Left forelimb (tissue), 1 donor: ENCODE results near the gene RHOT1.
"Not testable (repeated sequence)": the region's sequence is repeated elsewhere in the genome, so short reads cannot be mapped to it uniquely, and the experiment has no call there.

ENCODE experiments used
- DNase-seq: peaks from one replicate; pipeline ENCODE4 v3.0.0-alpha.2; 2018; ENCODE audit warnings: low spot score

Gene RHOT1

DNA sequence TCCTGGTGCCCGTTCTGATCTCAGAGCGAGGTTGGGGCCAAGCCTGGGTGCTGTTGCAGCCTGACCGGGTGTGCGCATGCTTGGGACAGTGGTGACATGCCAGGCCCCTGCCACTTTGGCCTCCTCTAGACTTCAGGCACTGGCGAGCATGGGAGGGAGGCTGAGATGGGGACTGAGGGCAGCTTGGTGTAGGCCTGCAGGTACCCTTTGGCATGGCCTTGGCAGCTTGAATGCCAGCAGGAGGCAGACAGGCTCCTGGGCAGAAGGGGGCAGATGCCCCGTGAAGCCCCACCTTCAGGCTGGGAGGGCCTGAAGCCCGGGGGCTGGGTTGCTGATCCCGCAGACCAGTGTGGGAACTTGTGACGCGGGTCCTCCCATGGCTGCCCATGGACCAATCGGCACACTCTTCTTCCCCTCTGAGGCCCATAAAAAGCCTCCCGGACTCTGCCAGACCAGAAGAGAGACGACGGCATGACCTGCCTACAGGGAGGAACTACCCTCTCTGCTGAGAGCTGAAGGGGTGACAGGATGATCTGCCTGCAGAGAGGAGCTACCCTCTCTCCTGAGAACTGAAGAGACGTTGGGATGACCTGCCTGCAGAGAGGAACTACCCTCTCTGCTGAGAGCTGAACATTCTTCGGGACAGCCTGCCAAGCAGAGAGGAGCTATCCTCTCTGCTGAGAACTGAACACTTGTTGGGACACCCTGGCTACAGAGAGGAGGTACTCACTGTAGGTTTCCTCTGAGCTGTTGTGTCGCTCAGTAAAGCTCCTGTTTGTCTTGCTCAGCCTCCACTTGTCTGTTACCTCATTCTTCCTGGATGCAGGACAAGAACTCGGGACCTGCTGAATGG is 17.5 kb downstream of the RHOT1 start:
- DNase-seq = no peak

GRCh38 chr17:32160526-32160925 is 18.2 kb downstream of the RHOT1 start:
- no peak for DNase-seq

DNA sequence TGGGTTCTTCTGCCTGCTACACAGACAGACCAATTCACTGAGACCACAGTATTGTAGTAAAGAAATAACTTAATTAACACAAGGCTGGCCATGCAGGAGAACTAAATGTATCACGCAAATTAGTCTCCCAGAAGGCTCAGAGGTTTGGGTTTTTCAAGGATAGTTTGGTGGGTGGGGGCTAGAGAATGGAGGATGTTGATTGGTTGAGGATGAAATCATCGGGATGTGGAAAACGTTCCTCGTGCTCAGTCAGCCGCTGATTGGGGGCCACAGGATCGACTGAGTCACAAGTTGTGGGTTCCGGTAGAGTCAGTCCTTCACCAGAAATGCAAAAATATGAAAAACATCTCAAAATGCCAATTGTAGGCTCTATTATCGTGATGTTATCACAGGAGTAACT is 18.7 kb downstream of the RHOT1 start:
- no peak for DNase-seq

DNA sequence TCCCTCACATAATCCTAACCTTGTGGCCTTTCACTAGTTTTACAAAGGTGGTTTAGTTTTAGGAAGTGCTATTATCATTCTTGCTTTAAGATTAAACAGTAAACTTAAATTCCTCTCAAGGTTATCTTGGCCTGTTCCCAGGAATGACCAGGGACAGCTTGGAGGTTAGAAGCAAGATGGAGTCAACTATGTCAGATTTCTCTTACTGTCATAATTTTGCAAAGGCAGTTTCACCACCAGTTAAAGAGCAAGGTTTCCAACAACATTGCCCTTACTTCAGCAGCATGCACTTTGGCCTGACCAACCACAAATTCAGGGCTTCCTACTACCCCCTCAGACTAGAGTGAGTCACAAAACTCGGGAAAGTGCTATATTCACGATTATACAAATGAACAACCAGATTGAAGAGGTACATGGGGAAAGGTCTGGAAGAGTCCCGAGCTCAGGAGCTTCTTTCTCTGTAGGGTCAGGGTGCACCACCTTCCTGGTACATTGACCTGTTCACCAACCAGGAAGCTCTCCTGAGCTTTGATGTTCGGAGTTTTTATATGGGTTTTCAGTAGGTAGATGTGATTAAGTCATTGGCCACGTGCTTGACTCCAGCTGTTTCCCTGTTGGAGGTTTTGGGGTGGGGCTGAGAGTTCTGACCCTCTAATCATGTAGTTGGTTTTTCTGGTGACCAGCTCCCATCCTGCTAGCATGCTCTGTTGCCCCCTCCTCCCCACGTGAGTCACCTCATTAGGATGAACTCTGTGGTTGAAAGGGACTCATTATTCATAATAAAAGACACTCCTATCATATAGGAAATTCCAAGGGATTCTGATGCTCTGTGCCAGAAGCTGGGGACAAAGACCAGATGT is 19.4 kb downstream of the RHOT1 start:
- DNase-seq = no peak

DNA sequence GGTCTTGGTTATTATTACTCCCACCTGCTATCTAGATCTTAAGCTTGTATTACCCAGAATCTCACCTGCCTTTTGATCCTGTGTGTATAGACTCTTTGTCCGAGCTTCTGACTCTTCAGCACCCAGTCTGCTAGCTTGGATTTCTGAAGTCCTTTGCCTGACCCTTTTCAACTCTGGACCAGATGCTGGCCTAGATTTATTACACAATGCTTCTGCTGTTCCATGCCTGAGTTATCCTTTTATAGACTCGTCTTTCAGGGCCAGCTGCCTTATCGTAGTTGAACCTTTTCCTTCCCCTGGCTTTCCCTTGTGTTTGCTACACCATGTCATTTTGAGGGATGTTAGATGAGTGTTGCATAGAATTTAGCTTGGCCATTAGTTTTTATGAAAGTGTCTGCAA is 32.6 kb downstream of the RHOT1 start:
- no peak for DNase-seq

- DNase-seq = not testable (repeated sequence)
Observed at GRCh38 chr17:32178679-32179078, 36.4 kb downstream of the RHOT1 start.

DNA sequence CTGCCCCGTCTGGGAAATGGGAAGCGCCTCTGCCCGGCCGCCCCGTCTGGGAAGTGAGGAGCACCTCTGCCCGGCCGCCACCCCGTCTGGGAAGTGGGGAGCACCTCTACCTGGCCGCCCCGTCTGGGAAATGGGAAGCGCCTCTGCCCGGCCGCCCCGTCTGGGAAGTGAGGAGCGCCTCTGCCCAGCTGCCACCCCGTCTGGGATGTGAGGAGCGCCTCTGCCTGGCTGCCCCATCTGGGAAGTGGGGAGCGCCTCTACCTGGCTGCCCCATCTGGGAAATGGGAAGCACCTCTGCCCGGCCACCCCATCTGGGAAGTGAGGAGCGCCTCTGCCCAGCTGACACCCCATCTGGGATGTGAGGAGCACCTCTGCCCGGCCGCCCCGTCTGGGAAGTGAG is 36.8 kb downstream of the RHOT1 start:
- DNase-seq = not testable (repeated sequence)

GRCh38 chr17:32179526-32179925 is 37.2 kb downstream of the RHOT1 start:
- not testable (repeated sequence) for DNase-seq

DNA sequence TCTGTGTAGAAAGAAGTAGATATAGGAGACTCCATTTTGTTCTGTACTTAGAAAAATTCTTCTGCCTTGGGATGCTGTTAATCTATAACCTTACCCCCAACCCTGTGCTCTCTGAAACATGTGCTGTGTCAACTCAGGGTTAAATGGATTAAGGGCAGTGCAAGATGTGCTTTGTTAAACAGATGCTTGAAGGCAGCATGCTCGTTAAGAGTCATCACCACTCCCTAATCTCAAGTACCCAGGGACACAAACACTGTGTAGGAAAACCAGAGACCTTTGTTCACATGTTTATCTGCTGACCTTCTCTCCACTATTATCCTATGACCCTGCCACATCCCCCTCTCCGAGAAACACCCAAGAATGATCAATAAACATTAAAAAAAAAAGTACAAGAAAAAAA is 38.0 kb downstream of the RHOT1 start:
- DNase-seq = not testable (repeated sequence)

DNA sequence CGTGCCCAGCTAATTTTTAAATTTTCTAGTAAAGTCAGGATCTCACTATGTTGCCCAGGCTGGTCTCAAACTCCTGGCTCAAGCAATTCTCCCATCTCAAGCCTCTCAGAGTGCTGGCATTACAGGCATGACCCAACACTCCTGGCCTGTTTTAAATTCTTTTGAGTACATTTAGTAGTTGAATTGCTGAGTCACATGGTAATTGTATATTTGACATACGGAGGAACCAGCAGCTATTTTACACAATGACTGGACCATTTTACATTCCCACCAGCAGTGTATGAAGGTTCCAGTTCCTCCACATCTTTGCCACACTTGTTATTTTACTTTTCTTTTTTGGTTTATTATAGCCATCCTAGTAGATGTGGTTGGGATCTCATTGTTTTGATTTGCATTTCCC is 43.6 kb downstream of the RHOT1 start:
- no peak for DNase-seq

- DNase-seq = no peak
Observed at GRCh38 chr17:32187271-32187670, 45.0 kb downstream of the RHOT1 start.

GRCh38 chr17:32189343-32189742 is 47.0 kb downstream of the RHOT1 start:
- no peak for DNase-seq

DNA sequence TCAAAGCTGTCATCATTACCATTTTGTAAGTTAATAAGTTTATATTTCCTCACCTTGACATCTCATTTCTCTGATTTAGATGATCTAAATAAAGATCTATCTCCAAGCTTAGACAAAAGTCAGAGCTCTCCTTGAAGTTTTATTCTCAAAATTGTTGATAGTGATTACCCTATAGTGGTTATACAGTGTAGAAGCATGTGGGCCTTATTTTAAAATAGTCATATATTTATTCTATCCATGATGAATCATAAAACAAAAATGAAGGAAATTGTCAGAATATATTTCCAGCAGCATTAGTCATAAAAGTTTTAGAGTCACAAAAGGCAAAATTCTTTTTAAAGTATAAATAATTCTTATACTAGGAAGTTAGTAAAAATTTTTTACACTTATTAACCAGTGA is 49.0 kb downstream of the RHOT1 start:
- DNase-seq = no peak

DNA sequence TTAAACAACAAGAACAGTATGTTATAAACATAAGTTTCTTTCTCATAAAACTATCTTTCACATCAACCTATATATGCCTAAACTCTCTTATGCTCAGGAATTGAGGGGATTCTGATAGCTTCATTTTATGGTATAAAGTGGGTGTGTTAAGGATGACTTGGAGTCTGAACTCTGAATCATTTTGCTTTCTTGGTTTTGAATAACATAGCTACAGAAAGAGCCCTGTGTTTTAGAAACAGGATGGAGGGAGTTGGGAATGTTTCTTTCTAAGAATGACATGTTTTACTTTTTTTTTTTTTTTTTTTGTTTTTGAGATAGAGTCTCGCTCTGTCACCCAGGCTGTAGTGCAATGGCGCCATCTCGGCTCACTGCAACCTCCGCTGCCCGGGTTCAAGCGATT is 50.1 kb downstream of the RHOT1 start:
- DNase-seq = no peak

GRCh38 chr17:32197987-32198386 is 55.7 kb downstream of the RHOT1 start:
- DNase-seq = no peak

DNA sequence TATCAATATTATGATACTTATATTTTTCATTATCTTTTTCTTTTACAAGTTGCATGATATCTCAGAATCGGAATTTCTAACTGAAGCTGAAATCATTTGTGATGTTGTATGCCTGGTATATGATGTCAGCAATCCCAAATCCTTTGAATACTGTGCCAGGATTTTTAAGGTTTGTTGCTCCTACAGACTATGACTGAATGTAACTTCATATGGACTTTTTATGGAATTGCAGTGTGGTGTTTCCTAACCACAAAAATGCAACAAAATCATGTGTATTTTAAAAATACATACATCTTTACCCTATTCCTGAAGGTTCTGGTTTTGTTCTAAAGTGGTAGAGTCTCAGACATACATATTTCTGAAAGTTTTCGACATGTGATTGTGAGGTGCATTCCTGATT is 64.6 kb downstream of the RHOT1 start:
- no peak for DNase-seq

DNA sequence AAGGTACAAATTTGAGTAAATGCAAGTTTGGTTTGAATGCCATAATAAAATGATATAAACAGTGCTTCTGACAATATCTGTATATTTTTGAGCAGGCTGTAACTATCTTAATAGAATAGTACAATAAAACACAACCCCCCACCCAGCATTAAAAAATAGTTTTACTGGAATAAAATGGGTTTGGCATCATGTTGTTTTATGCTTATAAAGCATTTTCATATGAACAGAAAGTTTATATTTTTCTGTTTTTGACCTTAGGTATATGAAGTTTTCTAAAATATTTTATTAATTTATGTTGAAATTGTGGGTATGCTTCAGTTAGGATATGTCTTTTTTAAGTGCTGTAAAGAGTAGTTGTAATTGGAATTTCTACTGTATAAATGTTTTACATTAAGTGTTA is 66.1 kb downstream of the RHOT1 start:
- no peak for DNase-seq

DNA sequence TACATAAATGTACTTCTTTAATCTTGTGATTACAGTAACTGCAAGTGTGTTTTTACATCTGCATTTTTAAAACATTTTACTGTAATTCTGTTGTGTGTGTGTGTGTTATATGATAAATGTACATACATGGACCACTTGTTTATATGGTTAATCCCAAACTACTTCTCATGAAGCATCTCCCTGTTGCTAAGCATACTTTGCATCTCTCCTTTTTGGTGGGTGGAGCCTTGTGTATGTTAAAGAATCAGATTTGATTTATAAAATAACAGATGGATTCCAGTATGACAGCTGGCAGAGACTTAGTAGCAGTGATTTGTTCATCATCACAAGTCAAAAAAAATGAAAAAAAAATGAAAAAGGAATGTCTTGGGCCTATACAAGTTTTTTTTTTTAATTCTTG is 67.3 kb downstream of the RHOT1 start:
- no peak for DNase-seq

DNA sequence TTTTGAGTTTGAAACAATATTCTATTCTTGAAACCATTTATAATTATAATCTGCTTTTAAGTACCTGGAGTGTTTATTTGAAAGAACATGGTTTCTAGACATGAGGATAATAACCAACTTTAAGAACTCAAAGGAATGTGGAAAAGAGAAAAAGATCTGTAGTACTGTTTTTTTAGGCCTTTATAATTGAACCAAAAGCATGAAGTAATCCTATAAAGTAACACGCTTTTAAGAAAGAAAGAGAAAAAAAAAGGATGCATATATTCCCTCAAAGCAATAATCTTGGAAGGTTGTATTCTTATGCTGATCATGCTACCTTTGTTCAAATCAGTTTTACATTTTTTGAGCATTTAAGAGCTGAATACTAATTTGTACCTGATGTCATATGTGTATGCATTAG is 69.4 kb downstream of the RHOT1 start:
- DNase-seq = no peak

GRCh38 chr17:32215696-32216095 is 73.4 kb downstream of the RHOT1 start:
- DNase-seq = no peak

GRCh38 chr17:32222621-32223020 is 80.3 kb downstream of the RHOT1 start:
- no peak for DNase-seq

GRCh38 chr17:32223703-32224102 is 81.4 kb downstream of the RHOT1 start:
- no peak for DNase-seq

DNA sequence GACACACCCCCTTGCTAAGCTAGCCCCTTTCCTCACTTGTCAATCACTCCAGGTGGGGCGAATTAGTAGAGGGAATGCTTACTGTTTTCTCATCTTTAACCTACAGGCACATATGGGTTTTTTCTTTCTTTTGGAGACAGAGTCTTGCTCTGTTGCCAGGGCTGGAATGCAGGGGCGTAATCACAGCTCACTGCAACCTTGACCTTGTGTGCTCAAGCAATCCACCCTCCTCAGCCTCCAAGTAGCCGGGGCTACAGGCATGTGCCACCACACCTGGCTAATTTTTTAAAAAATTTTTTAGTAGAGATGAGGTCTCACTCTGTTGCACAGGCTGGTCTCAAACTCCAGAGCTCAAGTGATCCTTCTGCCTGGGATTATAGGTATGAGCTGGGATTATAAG is 84.6 kb downstream of the RHOT1 start:
- no peak for DNase-seq
